UCSD-AML1 (cell line): ENCODE data around the gene LRRC42.
A peak's percentile ranks its signal among the peaks of the same experiment; 100 is the strongest.

Experiments
- DNase-seq: peaks from one replicate; lab custom pipeline; 2025; ENCODE audit not compliant: unreplicated experiment; lab: John Stamatoyannopoulos, UW

Gene LRRC42

GRCh38 chr1:53946252-53947171, at the start of gene LRRC42:
LRRC42 (plus strand) TSS chr1:53946350; CDS start chr1:53952000, 5,650 bp downstream.
- DNase-seq = peak; percentile 97

GRCh38 chr1:53896635-53897229, 49.4 kb upstream of the LRRC42 start:
- no peak for DNase-seq

GRCh38 chr1:53899206-53899628, 46.9 kb upstream of the LRRC42 start:
- no peak for DNase-seq

- DNase-seq = no peak
Measured at GRCh38 chr1:53899708-53900107, 46.4 kb upstream of the LRRC42 start.

GRCh38 chr1:53902235-53903138, 43.7 kb upstream of the LRRC42 start:
- DNase-seq = no peak

GRCh38 chr1:53905509-53905908, 40.6 kb upstream of the LRRC42 start:
- DNase-seq = no peak

- DNase-seq = no peak
Measured at GRCh38 chr1:53906121-53906520, 40.0 kb upstream of the LRRC42 start.

- DNase-seq = no peak
Measured at GRCh38 chr1:53909946-53910345, 36.2 kb upstream of the LRRC42 start.

GRCh38 chr1:53911442-53911841, 34.7 kb upstream of the LRRC42 start:
- no peak for DNase-seq

GRCh38 chr1:53913352-53914033, 32.7 kb upstream of the LRRC42 start:
- DNase-seq = no peak

- DNase-seq = no peak
Measured at GRCh38 chr1:53918343-53918742, 27.8 kb upstream of the LRRC42 start.

- DNase-seq = no peak
Measured at GRCh38 chr1:53919675-53920066, 26.5 kb upstream of the LRRC42 start.

GRCh38 chr1:53927376-53927881, 18.7 kb upstream of the LRRC42 start:
- DNase-seq = no peak

GRCh38 chr1:53929246-53929960, 16.7 kb upstream of the LRRC42 start:
- no peak for DNase-seq

- no peak for DNase-seq
Measured at GRCh38 chr1:53930932-53931331, 15.2 kb upstream of the LRRC42 start.

- DNase-seq = no peak
Measured at GRCh38 chr1:53931523-53931922, 14.6 kb upstream of the LRRC42 start.

GRCh38 chr1:53934170-53934765, 11.9 kb upstream of the LRRC42 start:
- DNase-seq = no peak

GRCh38 chr1:53936430-53936829, 9.7 kb upstream of the LRRC42 start:
- no peak for DNase-seq

GRCh38 chr1:53938136-53938830, 7.9 kb upstream of the LRRC42 start:
- no peak for DNase-seq
